Measurements from ENCODE around the gene PPP1CB.

GRCh38 chr2:28767337-28767736 lies 15.7 kb downstream of the PPP1CB start:
- TF ChIP-seq, protein P1, sequence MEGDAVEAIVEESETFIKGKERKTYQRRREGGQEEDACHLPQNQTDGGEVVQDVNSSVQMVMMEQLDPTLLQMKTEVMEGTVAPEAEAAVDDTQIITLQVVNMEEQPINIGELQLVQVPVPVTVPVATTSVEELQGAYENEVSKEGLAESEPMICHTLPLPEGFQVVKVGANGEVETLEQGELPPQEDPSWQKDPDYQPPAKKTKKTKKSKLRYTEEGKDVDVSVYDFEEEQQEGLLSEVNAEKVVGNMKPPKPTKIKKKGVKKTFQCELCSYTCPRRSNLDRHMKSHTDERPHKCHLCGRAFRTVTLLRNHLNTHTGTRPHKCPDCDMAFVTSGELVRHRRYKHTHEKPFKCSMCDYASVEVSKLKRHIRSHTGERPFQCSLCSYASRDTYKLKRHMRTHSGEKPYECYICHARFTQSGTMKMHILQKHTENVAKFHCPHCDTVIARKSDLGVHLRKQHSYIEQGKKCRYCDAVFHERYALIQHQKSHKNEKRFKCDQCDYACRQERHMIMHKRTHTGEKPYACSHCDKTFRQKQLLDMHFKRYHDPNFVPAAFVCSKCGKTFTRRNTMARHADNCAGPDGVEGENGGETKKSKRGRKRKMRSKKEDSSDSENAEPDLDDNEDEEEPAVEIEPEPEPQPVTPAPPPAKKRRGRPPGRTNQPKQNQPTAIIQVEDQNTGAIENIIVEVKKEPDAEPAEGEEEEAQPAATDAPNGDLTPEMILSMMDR (IDR thresholded peaks at IDR 0.05): no peak
- no peak for TF ChIP-seq POLR2A (IDR thresholded peaks at IDR 0.05)

Measured in adrenal gland (tissue), 5 donors.